Peyer's patch (tissue), 4 donors: ENCODE data around the gene TP53BP1.

Source experiments
- CTCF ChIP-seq, 6 experiments: fragments of 450-650 bp in 4 of 6; fragments of 200-600 bp in 2 of 6; sonication (generic) in 1 of 6; IDR thresholded peaks; one replicate each; pipeline ENCODE4 v1.5.1; 2017 to 2019; ENCODE audit warnings: antibody characterized with exemption in 6 of 6, mild to moderate bottlenecking in 3 of 6, moderate library complexity in 1 of 6
- POLR2A ChIP-seq, 2 donors: fragments of 450-650 bp; IDR thresholded peaks; one replicate each; pipeline ENCODE4 v1.5.1; 2017; ENCODE audit warnings: antibody characterized with exemption in 2 of 2, mild to moderate bottlenecking in 2 of 2, moderate library complexity in 2 of 2

GRCh38 chr15:43524254-43524845 is 31.4 kb upstream of the TP53BP1 start:
- TF ChIP-seq CTCF (IDR thresholded peaks at IDR 0.05) = no peak
- TF ChIP-seq POLR2A (IDR thresholded peaks at IDR 0.05) = no peak
